HepG2 (cell line): Measurements from ENCODE around the gene IL17RC. TPM values are rescaled to one million over a fixed set of nuclear protein-coding genes. Genes with fewer than 3 reads are reported as not detected.

ENCODE experiments used
- AGO2 ChIP-seq: fragments of 200-400 bp; formaldehyde crosslinking; optimal IDR thresholded peaks from 2 replicates; pipeline ENCODE3; 2017; ENCODE audit warnings: mild to moderate bottlenecking, low read depth, low read length, moderate library complexity
- HNF4A ChIP-seq: sonication (generic); formaldehyde crosslinking; IDR thresholded peaks from 2 replicates; pipeline ENCODE4 v1.4.0; 2020; ENCODE audit warnings: missing genetic modification reagents
- KIAA2018 ChIP-seq: sonication (generic); formaldehyde crosslinking; IDR thresholded peaks from 2 replicates; pipeline ENCODE4 v1.5.0; 2020; ENCODE audit warnings: mild to moderate bottlenecking, missing genetic modification reagents, borderline replicate concordance
- MTA1 ChIP-seq: sonication (generic); formaldehyde crosslinking; IDR thresholded peaks from 2 replicates; pipeline ENCODE4 v1.4.0; 2020; ENCODE audit warnings: missing genetic modification reagents, mild to moderate bottlenecking, borderline replicate concordance
- MTERF4 ChIP-seq: sonication (generic); formaldehyde crosslinking; IDR thresholded peaks from 2 replicates; pipeline ENCODE4 v1.8.0; 2023; ENCODE audit warnings: mild to moderate bottlenecking, missing genetic modification reagents
- NBN ChIP-seq: fragments of 450-650 bp; conservative IDR thresholded peaks from 2 replicates; pipeline ENCODE4 v1.6.1; 2017
- NFYC ChIP-seq: IDR thresholded peaks from 2 replicates; pipeline ENCODE4 v1.6.1; 2016; ENCODE audit warnings: missing genetic modification reagents, missing compliant biosample characterization
- NPAS2 ChIP-seq: sonication (generic); formaldehyde crosslinking; IDR thresholded peaks from 2 replicates; pipeline ENCODE4 v1.8.0; 2022; ENCODE audit warnings: mild to moderate bottlenecking, missing genetic modification reagents, borderline replicate concordance
- SALL1 ChIP-seq: sonication (generic); formaldehyde crosslinking; IDR thresholded peaks from 2 replicates; pipeline ENCODE4 v1.8.0; 2022; ENCODE audit warnings: mild to moderate bottlenecking, missing genetic modification reagents
- ZNF230 ChIP-seq: sonication (generic); formaldehyde crosslinking; IDR thresholded peaks from 2 replicates; pipeline ENCODE4 v1.4.0; 2020; ENCODE audit warnings: mild to moderate bottlenecking, missing genetic modification reagents
- polyA plus RNA-seq, 8 experiments: library from polyadenylated mRNA; depleted of rRNA in 3 of 8; stranded (reverse) in 7 of 8; unstranded in 1 of 8; fragments of >200 nt; fragmentation: Illumina TruSeq in 4 of 8; extraction: Trizol in 4 of 8; gene quantifications; 2 replicates each; pipeline versions ENCODE4 v1.2.1 to v1.2.3, GENCODE V29; 2011 to 2016; ENCODE audit warnings: low read depth in 4 of 8, missing spikeins in 1 of 8, mixed read lengths in 1 of 8; ENCODE audit not compliant: insufficient read depth in 1 of 8
- total RNA-seq, 5 experiments: library from RNA; depleted of rRNA; stranded (reverse); fragments of >200 nt; fragmentation: Illumina TruSeq; extraction: Trizol; gene quantifications; 2 replicates each; pipeline ENCODE4 v1.2.3, GENCODE V29; 2016; ENCODE audit warnings: low read depth in 1 of 5
- TF ChIP-seq, protein P1 (sequence below): sonication (generic); formaldehyde crosslinking; IDR thresholded peaks from 2 replicates; pipeline ENCODE4 v1.8.0; 2022; ENCODE audit warnings: mild to moderate bottlenecking, missing genetic modification reagents
- TF ChIP-seq, protein P2 (sequence below): sonication (generic); formaldehyde crosslinking; IDR thresholded peaks from 2 replicates; pipeline ENCODE4 v1.4.0; 2020; ENCODE audit warnings: missing genetic modification reagents
- TF ChIP-seq, protein P3 (sequence below): sonication (generic); formaldehyde crosslinking; IDR thresholded peaks from 2 replicates; pipeline ENCODE4 v1.9.0; 2021; ENCODE audit warnings: missing genetic modification reagents, mild to moderate bottlenecking, borderline replicate concordance

Gene IL17RC
- total and polyA plus RNA-seq, 2 of the 13 experiments (the other 11 are each of a cell fraction or from before 2014, with no cell fraction given) = 20.7 to 24.0 TPM

GRCh38 chr3:9897408-9898372, 19.2 kb upstream of the IL17RC start (continued):
- TF ChIP-seq, protein P1, sequence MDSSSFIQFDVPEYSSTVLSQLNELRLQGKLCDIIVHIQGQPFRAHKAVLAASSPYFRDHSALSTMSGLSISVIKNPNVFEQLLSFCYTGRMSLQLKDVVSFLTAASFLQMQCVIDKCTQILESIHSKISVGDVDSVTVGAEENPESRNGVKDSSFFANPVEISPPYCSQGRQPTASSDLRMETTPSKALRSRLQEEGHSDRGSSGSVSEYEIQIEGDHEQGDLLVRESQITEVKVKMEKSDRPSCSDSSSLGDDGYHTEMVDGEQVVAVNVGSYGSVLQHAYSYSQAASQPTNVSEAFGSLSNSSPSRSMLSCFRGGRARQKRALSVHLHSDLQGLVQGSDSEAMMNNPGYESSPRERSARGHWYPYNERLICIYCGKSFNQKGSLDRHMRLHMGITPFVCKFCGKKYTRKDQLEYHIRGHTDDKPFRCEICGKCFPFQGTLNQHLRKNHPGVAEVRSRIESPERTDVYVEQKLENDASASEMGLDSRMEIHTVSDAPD (CRISPR knock-in tag) = no peak
- TF ChIP-seq ZNF230 (CRISPR knock-in tag) (0 out of 2 replicates have a peak, but pooled peaks have one; percentile 35), HNF4A (CRISPR knock-in tag) (peak; percentile 72), MTERF4 (no peak), NBN (no peak), SALL1 (CRISPR knock-in tag) (peak; percentile 70), KIAA2018 (CRISPR knock-in tag) (no peak), NPAS2 (CRISPR knock-in tag) (no peak), NFYC (CRISPR knock-in tag) (peak; percentile 40), AGO2 (no peak), MTA1 (CRISPR knock-in tag) (no peak)
- TF ChIP-seq, protein P2, sequence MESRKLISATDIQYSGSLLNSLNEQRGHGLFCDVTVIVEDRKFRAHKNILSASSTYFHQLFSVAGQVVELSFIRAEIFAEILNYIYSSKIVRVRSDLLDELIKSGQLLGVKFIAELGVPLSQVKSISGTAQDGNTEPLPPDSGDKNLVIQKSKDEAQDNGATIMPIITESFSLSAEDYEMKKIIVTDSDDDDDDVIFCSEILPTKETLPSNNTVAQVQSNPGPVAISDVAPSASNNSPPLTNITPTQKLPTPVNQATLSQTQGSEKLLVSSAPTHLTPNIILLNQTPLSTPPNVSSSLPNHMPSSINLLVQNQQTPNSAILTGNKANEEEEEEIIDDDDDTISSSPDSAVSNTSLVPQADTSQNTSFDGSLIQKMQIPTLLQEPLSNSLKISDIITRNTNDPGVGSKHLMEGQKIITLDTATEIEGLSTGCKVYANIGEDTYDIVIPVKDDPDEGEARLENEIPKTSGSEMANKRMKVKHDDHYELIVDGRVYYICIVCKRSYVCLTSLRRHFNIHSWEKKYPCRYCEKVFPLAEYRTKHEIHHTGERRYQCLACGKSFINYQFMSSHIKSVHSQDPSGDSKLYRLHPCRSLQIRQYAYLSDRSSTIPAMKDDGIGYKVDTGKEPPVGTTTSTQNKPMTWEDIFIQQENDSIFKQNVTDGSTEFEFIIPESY (CRISPR knock-in tag) = peak; percentile 19; the same call in 1 of the 2 replicates
- TF ChIP-seq, protein P3, sequence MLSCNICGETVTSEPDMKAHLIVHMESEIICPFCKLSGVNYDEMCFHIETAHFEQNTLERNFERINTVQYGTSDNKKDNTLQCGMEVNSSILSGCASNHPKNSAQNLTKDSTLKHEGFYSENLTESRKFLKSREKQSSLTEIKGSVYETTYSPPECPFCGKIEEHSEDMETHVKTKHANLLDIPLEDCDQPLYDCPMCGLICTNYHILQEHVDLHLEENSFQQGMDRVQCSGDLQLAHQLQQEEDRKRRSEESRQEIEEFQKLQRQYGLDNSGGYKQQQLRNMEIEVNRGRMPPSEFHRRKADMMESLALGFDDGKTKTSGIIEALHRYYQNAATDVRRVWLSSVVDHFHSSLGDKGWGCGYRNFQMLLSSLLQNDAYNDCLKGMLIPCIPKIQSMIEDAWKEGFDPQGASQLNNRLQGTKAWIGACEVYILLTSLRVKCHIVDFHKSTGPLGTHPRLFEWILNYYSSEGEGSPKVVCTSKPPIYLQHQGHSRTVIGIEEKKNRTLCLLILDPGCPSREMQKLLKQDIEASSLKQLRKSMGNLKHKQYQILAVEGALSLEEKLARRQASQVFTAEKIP (CRISPR knock-in tag) = no peak
